H9 (cell line): Measurements from ENCODE around the gene CCDC74B. TPM values are rescaled to one million over a fixed set of nuclear protein-coding genes. Genes with fewer than 3 reads are reported as not detected.
"Not testable (repeated sequence)": the region's sequence is repeated elsewhere in the genome, so short reads cannot be mapped to it uniquely, and the experiment has no call there.

ENCODE experiments used
- DNase-seq: peaks from one replicate; pipeline ENCODE4 v3.0.0-alpha.2; 2017
- H2AFZ ChIP-seq: one replicate; pipeline ENCODE4 v1.6.1; 2013; ENCODE audit warnings: mild to moderate bottlenecking, low read length, control low read depth, moderate library complexity
- H2AK5ac ChIP-seq: 2 replicates; pipeline ENCODE4 v1.6.1; 2013; ENCODE audit warnings: low read length, control low read depth, mixed read lengths; ENCODE audit not compliant: insufficient read length
- H2BK120ac ChIP-seq: one replicate; pipeline ENCODE4 v1.6.1; 2013; ENCODE audit warnings: low read depth, mild to moderate bottlenecking, low read length, control low read depth, inconsistent platforms; ENCODE audit not compliant: poor library complexity, severe bottlenecking
- H2BK12ac ChIP-seq: 2 replicates; pipeline ENCODE4 v1.6.1; 2013; ENCODE audit warnings: low read length, control low read depth, mixed read lengths, low read depth; ENCODE audit not compliant: insufficient read length
- H2BK15ac ChIP-seq: 2 replicates; pipeline ENCODE4 v1.6.1; 2013; ENCODE audit warnings: low read depth, low read length, control low read depth
- H2BK20ac ChIP-seq: one replicate; pipeline ENCODE4 v1.6.1; 2013; ENCODE audit warnings: low read depth, mild to moderate bottlenecking, low read length, control low read depth, inconsistent platforms; ENCODE audit not compliant: poor library complexity, severe bottlenecking
- H2BK5ac ChIP-seq: 2 replicates; pipeline ENCODE4 v1.6.1; 2013; ENCODE audit warnings: low read length, control low read depth, mixed read lengths; ENCODE audit not compliant: insufficient read length
- H3K14ac ChIP-seq: 2 replicates; pipeline ENCODE4 v1.6.1; 2013; ENCODE audit warnings: low read length, control low read depth; ENCODE audit not compliant: insufficient read depth
- H3K18ac ChIP-seq: 2 replicates; pipeline ENCODE4 v1.6.1; 2013; ENCODE audit warnings: low read depth, mild to moderate bottlenecking, mixed read lengths, low read length, control low read depth; ENCODE audit not compliant: insufficient read length
- H3K23ac ChIP-seq: 2 replicates; pipeline ENCODE4 v1.6.1; 2013; ENCODE audit warnings: low read length, control low read depth, mixed read lengths, low read depth; ENCODE audit not compliant: insufficient read length
- H3K23me2 ChIP-seq: 2 replicates; pipeline ENCODE4 v1.6.1; 2013; ENCODE audit warnings: low read depth, mild to moderate bottlenecking, mixed read lengths, low read length, control low read depth; ENCODE audit not compliant: insufficient read length, poor library complexity, severe bottlenecking
- H3K27ac ChIP-seq: 2 replicates; pipeline ENCODE4 v1.5.1; 2013; ENCODE audit warnings: low read length, control low read depth, mixed read lengths, low read depth; ENCODE audit not compliant: insufficient read length
- H3K27me3 ChIP-seq: 2 replicates; pipeline ENCODE4 v1.6.1; 2013; ENCODE audit warnings: low read length, control low read depth, inconsistent platforms; ENCODE audit not compliant: insufficient read depth
- H3K4ac ChIP-seq: 2 replicates; pipeline ENCODE4 v1.6.1; 2013; ENCODE audit warnings: low read depth, mild to moderate bottlenecking, control low read depth, inconsistent platforms, low read length, moderate library complexity
- H3K4me1 ChIP-seq: 2 replicates; pipeline ENCODE4 v1.6.1; 2013; ENCODE audit warnings: low read length, control low read depth, inconsistent platforms; ENCODE audit not compliant: insufficient read depth
- H3K4me2 ChIP-seq: 2 replicates; pipeline ENCODE4 v1.6.1; 2013; ENCODE audit warnings: low read length, control low read depth, mixed read lengths; ENCODE audit not compliant: insufficient read length, insufficient read depth
- H3K56ac ChIP-seq: 2 replicates; pipeline ENCODE4 v1.6.1; 2013; ENCODE audit warnings: low read depth, mild to moderate bottlenecking, mixed read lengths, low read length, control low read depth; ENCODE audit not compliant: insufficient read length
- H3K79me1 ChIP-seq: 2 replicates; pipeline ENCODE4 v1.6.1; 2013; ENCODE audit warnings: low read depth, mild to moderate bottlenecking, moderate library complexity, low read length, control low read depth, inconsistent platforms; ENCODE audit not compliant: insufficient read depth, poor library complexity, severe bottlenecking
- H3K79me2 ChIP-seq: 2 replicates; pipeline ENCODE4 v1.6.1; 2013; ENCODE audit warnings: low read length, control low read depth, inconsistent platforms; ENCODE audit not compliant: insufficient read depth
- H3K9ac ChIP-seq: 2 replicates; pipeline ENCODE4 v1.6.1; 2013; ENCODE audit warnings: low read length, control low read depth, mixed read lengths; ENCODE audit not compliant: insufficient read length; ENCODE audit errors: extremely low read depth
- H3K9me3 ChIP-seq: one replicate; pipeline ENCODE4 v1.6.1; 2013; ENCODE audit warnings: low read depth, low read length, inconsistent platforms; ENCODE audit not compliant: control insufficient read depth
- H3T11ph ChIP-seq: one replicate; pipeline ENCODE4 v1.6.1; 2013; ENCODE audit warnings: mild to moderate bottlenecking, low read length, control low read depth, inconsistent platforms
- H4K20me1 ChIP-seq: one replicate; pipeline ENCODE4 v1.6.1; 2013; ENCODE audit not compliant: control insufficient read depth, insufficient read length, insufficient read depth
- H4K5ac ChIP-seq: 2 replicates; pipeline ENCODE4 v1.6.1; 2013; ENCODE audit warnings: low read depth, mild to moderate bottlenecking, mixed read lengths, low read length, control low read depth; ENCODE audit not compliant: insufficient read length
- H4K8ac ChIP-seq: replicated peaks from 2 replicates; pipeline ENCODE4 v1.6.1; 2013; ENCODE audit warnings: low read length, control low read depth, mixed read lengths, low read depth; ENCODE audit not compliant: insufficient read length
- H4K91ac ChIP-seq: 2 replicates; pipeline ENCODE4 v1.6.1; 2013; ENCODE audit warnings: low read depth, mild to moderate bottlenecking, moderate library complexity, mixed read lengths, low read length, control low read depth; ENCODE audit not compliant: insufficient read length
- H3K27ac Mint-ChIP-seq, 3 experiments: 2 replicates in 2 of 3; 3 replicates in 1 of 3; pipeline ENCODE4 v1.8.0; 2020 to 2021; ENCODE audit warnings: mixed read lengths in 3 of 3, mild to moderate bottlenecking in 1 of 3, moderate library complexity in 1 of 3
- H3K27me3 Mint-ChIP-seq: 2 replicates; pipeline ENCODE4 v1.8.0; 2021; ENCODE audit warnings: low read depth, mild to moderate bottlenecking, moderate library complexity, mixed read lengths
- H3K36me3 Mint-ChIP-seq, 3 experiments: 2 replicates in 2 of 3; 3 replicates in 1 of 3; pipeline ENCODE4 v1.8.0; 2020 to 2021; ENCODE audit warnings: low read depth in 3 of 3, mixed read lengths in 3 of 3; ENCODE audit not compliant: insufficient read depth in 1 of 3
- H3K4me1 Mint-ChIP-seq, 2 experiments: 2 replicates each; pipeline ENCODE4 v1.8.0; 2020; ENCODE audit warnings: mixed read lengths in 2 of 2
- H3K4me3 Mint-ChIP-seq, 2 experiments: 2 replicates in 1 of 2; 3 replicates in 1 of 2; pipeline ENCODE4 v1.8.0; 2020 to 2021; ENCODE audit warnings: mild to moderate bottlenecking in 2 of 2, mixed read lengths in 2 of 2, moderate library complexity in 1 of 2
- H3K9me3 Mint-ChIP-seq, 2 experiments: 2 replicates in 1 of 2; 3 replicates in 1 of 2; pipeline ENCODE4 v1.8.0; 2020; ENCODE audit warnings: mild to moderate bottlenecking in 2 of 2, mixed read lengths in 2 of 2, moderate library complexity in 1 of 2
- WGBS: extraction: QIAGEN DNeasy Blood & Tissue Kit; methylation state at CpG from one replicate; pipeline ENCODE4 v1.1.7; 2013; ENCODE audit warnings: missing lambda C conversion rate, low lambda C conversion rate, mixed read lengths; ENCODE audit not compliant: insufficient read length; ENCODE audit errors: extremely low coverage; 5-methylcytosine and 5-hydroxymethylcytosine counted together
- total RNA-seq: library from RNA; stranded (reverse); gene quantifications from 2 replicates; pipeline ENCODE4 v1.2.1, GENCODE V29; 2021

Gene CCDC74B
- total RNA-seq, 1 experiment from 2014 or later, result 6.7 TPM

- not testable (repeated sequence) for H3K9me3 ChIP-seq, H2AK5ac ChIP-seq, H3K9ac ChIP-seq, H2AFZ ChIP-seq, H2BK15ac ChIP-seq, H3K23ac ChIP-seq, H3K56ac ChIP-seq, H3K18ac ChIP-seq, H3K27ac ChIP-seq, H2BK12ac ChIP-seq, H3K27me3 Mint-ChIP-seq, H2BK5ac ChIP-seq, H3K27me3 ChIP-seq, H3K4me1 ChIP-seq, H3K79me2 ChIP-seq, H3K27ac Mint-ChIP-seq, H2BK120ac ChIP-seq, H3K23me2 ChIP-seq, H3K9me3 Mint-ChIP-seq, H4K91ac ChIP-seq, H3K14ac ChIP-seq, H3K4me1 Mint-ChIP-seq, H4K8ac ChIP-seq, H4K20me1 ChIP-seq, H4K5ac ChIP-seq, H2BK20ac ChIP-seq, H3K4me2 ChIP-seq, H3K36me3 Mint-ChIP-seq, H3T11ph ChIP-seq, H3K79me1 ChIP-seq, H3K4ac ChIP-seq
- H3K4me3 Mint-ChIP-seq, result peak overlapping the region; percentile 64 to 93; a peak in 4 of 5 replicates
- no CpG with 5 or more reads among the region's 14 CpGs for WGBS
- peak; percentile 17 for DNase-seq
Measured at GRCh38 chr2:130128464-130128863, 16.4 kb downstream of the CCDC74B start.

- not testable (repeated sequence) for H2BK120ac ChIP-seq, H3K9ac ChIP-seq, H4K20me1 ChIP-seq, H3K23ac ChIP-seq, H3K4me1 ChIP-seq, H3K4ac ChIP-seq, H3K27me3 ChIP-seq, H3K9me3 Mint-ChIP-seq, H3K27ac ChIP-seq, H4K8ac ChIP-seq, H3K4me2 ChIP-seq, H3K27me3 Mint-ChIP-seq, H2BK15ac ChIP-seq, H2BK20ac ChIP-seq, H2BK12ac ChIP-seq, H2BK5ac ChIP-seq, H3K79me2 ChIP-seq, H3K36me3 Mint-ChIP-seq, H3K27ac Mint-ChIP-seq, H3K79me1 ChIP-seq, H2AK5ac ChIP-seq, H4K5ac ChIP-seq, H3K56ac ChIP-seq, H3K23me2 ChIP-seq, DNase-seq, H3K9me3 ChIP-seq, H4K91ac ChIP-seq, H2AFZ ChIP-seq, H3K18ac ChIP-seq, H3T11ph ChIP-seq, H3K4me1 Mint-ChIP-seq, H3K14ac ChIP-seq
- no CpG with 5 or more reads among the region's 9 CpGs for WGBS
- peak overlapping the region in 1 of 2 experiments; percentile 93; a peak in 2 of 5 replicates for H3K4me3 Mint-ChIP-seq
Measured at GRCh38 chr2:130127726-130128125, 17.2 kb downstream of the CCDC74B start.
